ENCODE data around the gene ASIC3.
"Not testable (repeated sequence)": the region's sequence is repeated elsewhere in the genome, so short reads cannot be mapped to it uniquely, and the experiment has no call there.

ASIC3 gene

GRCh38 chr7:151038951-151039849 lies 9.1 kb upstream of the ASIC3 start:
- peaks cover 19% of the 10 kb centered on the region for H3K4me1 Mint-ChIP-seq
- H3K27me3 Mint-ChIP-seq (ENCODE audit: low read depth) = no peaks in the 10 kb centered on the region
- no peaks in the 10 kb centered on the region for H3K9me3 Mint-ChIP-seq
- no peak overlapping the region for H3K4me3 Mint-ChIP-seq
- H3K36me3 Mint-ChIP-seq (ENCODE audit: low read depth) = no peaks in the 10 kb centered on the region
- H3K27ac Mint-ChIP-seq = peak overlapping the region; percentile 69 to 82 (median 77)
- no peak for TF ChIP-seq CTCF (IDR thresholded peaks at IDR 0.05; ENCODE audit: unreplicated experiment in 3 of 3)

DNA sequence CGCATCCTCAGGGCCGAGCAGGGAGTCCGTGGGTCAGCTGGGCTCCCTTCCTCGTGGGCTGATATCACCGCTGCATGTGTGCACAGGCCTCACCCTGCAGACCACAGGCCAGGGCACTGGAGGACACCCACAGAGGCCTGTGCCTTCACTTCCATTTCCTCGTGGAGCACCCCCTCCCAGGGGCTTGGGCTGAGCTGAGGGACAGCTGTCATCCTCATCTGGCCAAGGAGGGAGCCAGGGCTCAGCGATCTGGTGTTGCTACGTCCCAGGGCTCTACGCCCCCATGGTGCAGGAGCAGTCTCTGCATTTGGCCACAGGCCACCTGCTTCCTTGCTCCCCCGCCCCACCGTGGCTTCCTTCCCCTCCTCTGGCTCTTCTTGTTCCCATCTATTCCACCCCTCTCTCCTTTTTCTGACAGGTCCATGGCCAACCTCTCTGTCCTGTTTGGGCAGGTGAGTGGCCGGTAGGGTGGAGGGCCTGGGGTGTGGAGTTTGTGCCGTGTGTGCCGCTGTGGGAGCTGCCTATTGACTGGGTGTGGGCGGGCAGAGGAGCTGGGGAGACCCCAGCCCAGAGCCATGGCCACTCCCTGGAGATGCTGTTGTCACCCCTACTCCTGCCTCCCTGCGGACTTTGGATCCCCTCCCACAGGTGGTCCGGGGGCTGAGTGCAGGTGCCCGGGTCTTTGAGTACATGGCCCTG lies 8.3 kb upstream of the ASIC3 start:
- no peaks in the 10 kb centered on the region for H3K27me3 Mint-ChIP-seq (ENCODE audit: low read depth)
- no peak overlapping the region for H3K4me3 Mint-ChIP-seq
- no peaks in the 10 kb centered on the region for H3K9me3 Mint-ChIP-seq
- H3K36me3 Mint-ChIP-seq (ENCODE audit: low read depth) = no peaks in the 10 kb centered on the region
- H3K4me1 Mint-ChIP-seq = peaks cover 19% of the 10 kb centered on the region
- H3K27ac Mint-ChIP-seq = peak overlapping the region; percentile 69 to 82 (median 77)
- no peak for TF ChIP-seq CTCF (IDR thresholded peaks at IDR 0.05; ENCODE audit: unreplicated experiment in 3 of 3)

- Mint-ChIP-seq H3K27me3 (ENCODE audit: low read depth) (no peaks in the 10 kb centered on the region), H3K36me3 (ENCODE audit: low read depth) (no peaks in the 10 kb centered on the region), H3K4me3 (no peak overlapping the region), H3K27ac (no peak overlapping the region), H3K9me3 (no peaks in the 10 kb centered on the region), H3K4me1 (peaks cover 19% of the 10 kb centered on the region)
- no peak for TF ChIP-seq CTCF (IDR thresholded peaks at IDR 0.05; ENCODE audit: unreplicated experiment in 3 of 3)
These were observed 7.5 kb upstream of the ASIC3 start for GRCh38 chr7:151040616-151041375.

GRCh38 chr7:151043449-151043848 lies 4.9 kb upstream of the ASIC3 start:
- H3K27ac Mint-ChIP-seq; H3K36me3 Mint-ChIP-seq (ENCODE audit: low read depth); H3K9me3 Mint-ChIP-seq; H3K27me3 Mint-ChIP-seq (ENCODE audit: low read depth); H3K4me3 Mint-ChIP-seq: not testable (repeated sequence)
- peaks cover 29% of the 10 kb centered on the region for H3K4me1 Mint-ChIP-seq

DNA sequence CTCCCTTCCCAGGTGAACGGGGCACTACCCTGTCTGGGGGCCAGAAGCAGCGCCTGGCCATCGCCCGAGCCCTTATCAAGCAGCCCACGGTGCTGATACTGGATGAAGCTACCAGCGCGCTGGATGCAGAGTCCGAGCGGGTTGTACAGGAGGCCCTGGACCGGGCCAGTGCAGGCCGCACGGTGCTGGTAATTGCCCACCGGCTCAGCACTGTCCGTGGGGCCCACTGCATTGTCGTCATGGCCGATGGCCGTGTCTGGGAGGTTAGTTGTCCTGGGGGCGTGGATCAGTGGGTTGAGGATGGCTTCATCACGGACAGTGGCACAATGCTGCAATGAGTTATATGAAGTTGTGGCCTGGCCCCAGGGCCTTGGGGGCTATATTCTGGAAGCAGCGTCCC lies 4.4 kb upstream of the ASIC3 start:
- Mint-ChIP-seq H3K27me3 (ENCODE audit: low read depth) (peaks cover 3% of the 10 kb centered on the region), H3K36me3 (ENCODE audit: low read depth) (no peaks in the 10 kb centered on the region), H3K4me3 (no peak overlapping the region)

More for the DNA sequence above, 4.4 kb upstream of the ASIC3 start:
- TF ChIP-seq CTCF (IDR thresholded peaks at IDR 0.05; ENCODE audit: unreplicated experiment in 3 of 3) = no peak
- peaks cover 25% of the 10 kb centered on the region for H3K4me1 Mint-ChIP-seq
- no peak overlapping the region for H3K27ac Mint-ChIP-seq
- no peaks in the 10 kb centered on the region for H3K9me3 Mint-ChIP-seq
